Measurements from ENCODE around the gene MYH2.

Gene MYH2

DNA sequence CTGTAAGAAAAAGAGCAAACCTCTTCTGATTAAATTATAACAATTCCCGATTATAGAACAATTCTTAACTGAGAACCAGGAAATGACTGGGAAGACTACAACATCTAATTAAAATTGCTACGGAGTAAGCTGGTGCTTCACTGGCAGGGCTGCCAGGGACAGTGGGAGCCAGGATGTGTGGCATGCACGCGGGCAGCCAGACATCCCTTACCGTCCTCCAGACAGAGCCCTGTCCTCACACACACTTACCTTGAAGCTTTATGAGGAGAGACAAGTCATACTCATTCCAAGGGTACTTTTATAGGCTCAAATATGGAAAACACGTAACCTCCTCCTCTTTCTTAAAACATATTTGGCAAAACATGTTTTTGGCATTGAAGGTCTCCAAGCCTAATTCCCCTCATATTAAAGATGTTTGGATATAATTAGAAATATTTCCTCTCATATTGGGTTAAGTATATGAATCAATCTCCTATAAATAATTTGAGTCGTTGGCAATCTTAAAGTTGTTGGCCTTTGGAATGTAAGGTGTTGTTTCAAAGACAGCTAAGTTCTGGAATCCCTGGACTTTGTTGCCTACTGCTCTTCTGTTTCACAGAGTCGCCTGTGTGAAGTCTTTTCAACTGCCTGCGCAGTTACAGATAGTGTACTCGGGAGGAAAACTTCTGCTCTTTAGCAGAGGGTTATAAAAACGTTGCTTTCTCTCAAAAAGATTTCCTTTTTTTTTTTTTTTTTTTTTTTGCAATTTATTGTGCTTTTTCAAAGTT is 31.0 kb downstream of the MYH2 start, which contains the start of gene MYH1:
TSS of gene MYH1 (minus strand) at position 272 of the 767 bp plus-strand sequence. CDS start 1,900 bp downstream, outside the sequence.
- no peak within 1 kb of the TSS for H3K4me3 ChIP-seq

DNA sequence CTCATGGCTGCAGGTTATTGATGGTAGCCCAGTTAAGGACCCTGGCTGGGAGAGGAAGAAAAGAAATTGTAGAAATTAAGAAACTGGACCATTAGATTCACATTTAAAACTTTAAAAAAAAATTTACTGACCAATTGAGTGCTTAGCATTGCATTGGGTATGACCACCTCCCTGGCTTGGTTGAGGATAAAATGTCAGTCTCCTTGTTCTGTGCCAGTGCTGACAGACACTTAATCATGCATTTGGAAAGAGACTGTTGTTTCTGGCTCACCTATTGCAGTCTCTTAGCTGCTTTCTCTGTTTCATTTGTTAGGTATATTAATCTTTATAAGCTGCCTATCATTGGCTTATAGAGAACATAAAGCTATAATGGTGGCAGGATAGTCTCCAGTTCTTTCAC is 32.8 kb downstream of the MYH2 start:
- Histone ChIP-seq H3K4me3 (no peak overlapping the region), H3K27ac (no peak overlapping the region)

More for the DNA sequence above, 31.0 kb downstream of the MYH2 start, which contains the start of gene MYH1:
- no peak within 1 kb of the TSS for H3K27ac ChIP-seq

DNA sequence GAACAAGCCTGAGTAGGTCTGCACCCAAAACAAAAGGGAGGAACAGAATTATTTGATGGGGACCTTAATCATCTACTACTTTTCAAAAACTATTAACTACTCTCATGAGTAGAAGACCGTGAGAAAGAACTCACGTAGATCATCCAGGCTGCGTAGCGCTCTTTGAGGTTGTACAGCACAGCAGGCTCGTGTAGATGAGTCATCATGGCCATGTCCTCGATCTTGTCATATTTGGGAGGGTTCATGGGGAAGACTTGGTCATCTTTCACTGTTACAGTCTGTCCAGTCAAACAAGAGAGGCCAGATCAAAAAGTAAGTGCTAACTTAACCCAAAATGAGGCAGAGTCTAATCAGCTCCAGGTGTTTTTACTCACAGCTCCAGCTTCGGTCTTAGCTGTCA is 33.4 kb downstream of the MYH2 start:
- no peak overlapping the region for H3K4me3 ChIP-seq
- no peak overlapping the region for H3K27ac ChIP-seq

DNA sequence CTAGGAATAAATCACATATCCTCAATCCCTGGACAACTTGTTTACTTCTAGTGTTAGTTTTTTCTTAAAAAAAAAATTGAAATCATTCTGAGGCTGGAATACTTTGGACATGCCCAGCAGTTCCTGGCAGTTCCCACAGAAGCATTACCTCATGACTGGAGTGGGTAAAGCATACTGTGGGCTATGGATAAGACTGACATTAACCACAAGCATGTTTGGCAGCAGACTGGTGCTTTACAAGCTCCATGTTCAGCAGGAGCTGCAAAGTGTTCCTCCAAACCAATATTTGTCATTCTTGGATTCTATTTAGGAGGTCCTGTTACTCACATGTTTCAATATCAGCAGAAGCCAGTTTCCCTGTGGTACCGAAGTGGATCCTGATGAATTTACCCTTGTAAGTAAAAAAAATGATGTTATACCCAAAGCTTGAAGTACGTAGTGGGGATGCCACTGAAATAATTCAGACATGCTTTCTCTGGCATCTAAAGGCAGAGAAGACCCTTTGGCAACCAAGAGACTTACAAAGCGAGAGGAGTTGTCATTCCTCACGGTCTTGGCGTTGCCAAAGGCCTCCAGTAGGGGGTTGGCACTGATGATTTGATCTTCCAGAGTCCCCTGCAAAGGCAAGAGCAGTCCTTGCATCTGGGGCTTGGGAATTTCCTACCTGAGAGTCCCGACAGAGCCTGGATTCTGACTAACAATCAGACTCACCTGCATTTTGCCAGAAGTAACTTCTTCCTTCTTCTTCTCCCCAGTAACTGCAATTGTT is 36.0 kb downstream of the MYH2 start:
- H3K4me3 ChIP-seq = no peak overlapping the region
- no peak overlapping the region for H3K27ac ChIP-seq

DNA sequence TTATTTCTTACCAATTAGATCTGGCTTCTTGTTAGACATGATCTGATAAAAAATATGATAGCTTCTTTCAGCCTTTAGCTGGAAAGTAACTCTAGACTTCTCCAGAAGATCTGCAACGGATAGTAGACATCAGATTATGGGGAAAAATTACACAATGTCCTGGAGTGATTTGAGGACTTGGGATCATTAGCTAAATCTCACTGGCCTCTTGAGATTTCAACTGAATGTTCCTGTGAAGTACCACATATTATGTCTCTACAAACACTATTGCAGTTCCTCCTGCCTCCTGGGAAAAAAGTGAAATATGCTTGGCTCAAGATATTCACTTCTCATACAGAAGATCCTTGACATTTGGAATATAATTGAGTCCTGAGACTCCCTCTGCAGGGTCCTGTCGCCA is 36.6 kb downstream of the MYH2 start:
- Histone ChIP-seq H3K27ac (peak overlapping the region in 1 of 21 experiments; percentile 2), H3K4me3 (no peak overlapping the region)

DNA sequence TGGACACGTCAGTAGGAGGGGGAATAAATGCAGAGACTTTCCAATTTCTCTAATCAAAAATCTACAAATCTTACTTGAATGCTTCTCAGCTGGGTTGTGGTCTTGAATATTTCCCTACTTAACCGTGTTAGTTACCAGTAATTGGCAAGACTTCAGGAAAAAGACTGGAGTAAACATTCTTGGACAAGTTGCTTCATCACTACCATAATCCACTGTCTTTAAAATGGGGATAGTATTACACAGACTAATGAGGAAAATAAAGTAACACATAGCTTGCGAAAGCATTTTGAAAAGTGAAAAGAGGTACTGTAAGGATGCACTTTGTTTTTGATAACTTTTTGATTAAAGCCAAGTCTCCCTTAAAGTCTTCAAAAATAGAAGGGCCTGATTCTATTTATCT is 49.5 kb downstream of the MYH2 start:
- H3K4me3 ChIP-seq = no peak overlapping the region
- H3K27ac ChIP-seq = no peak overlapping the region

DNA sequence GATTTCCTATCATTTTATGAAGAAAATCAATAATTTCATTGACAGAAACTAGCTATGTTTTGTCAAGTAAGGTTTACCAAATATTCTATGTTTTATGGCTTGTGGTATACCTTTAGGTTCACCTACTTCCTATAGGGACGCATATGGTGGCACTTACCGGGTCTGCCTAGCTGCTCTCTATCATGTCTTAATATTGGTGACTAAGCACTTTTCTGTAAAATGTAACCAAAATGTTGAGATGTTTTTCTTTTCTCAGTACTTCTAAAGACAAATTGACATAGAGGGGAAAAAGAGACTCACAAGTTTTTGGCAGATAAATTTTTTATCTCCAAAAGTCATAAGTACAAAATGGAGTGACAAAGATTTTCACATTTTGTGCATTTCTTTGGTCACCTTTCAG is 57.5 kb downstream of the MYH2 start:
- H3K27ac ChIP-seq = no peak overlapping the region
- no peak overlapping the region for H3K4me3 ChIP-seq

DNA sequence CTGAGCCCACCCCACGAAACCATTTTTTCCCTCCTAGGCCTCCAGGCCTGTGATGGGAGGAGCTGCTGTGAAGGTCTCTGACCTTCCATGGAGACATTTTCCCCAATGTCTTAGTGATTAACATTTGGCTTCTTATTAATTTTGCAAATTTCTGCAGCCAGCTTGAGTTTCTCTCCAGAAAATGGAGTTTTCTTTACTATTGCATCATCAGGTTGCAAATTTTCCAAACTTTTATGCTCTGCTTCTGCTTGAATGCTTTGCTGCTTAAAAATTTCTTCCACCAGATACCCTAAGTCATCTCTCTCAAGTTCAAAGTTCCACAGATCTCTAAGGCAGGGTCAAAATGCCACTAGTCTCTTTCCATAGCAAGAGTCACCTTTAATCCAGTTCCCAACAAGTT is 67.2 kb downstream of the MYH2 start:
- H3K4me3 ChIP-seq = no peak overlapping the region
- H3K27ac ChIP-seq = no peak overlapping the region

DNA sequence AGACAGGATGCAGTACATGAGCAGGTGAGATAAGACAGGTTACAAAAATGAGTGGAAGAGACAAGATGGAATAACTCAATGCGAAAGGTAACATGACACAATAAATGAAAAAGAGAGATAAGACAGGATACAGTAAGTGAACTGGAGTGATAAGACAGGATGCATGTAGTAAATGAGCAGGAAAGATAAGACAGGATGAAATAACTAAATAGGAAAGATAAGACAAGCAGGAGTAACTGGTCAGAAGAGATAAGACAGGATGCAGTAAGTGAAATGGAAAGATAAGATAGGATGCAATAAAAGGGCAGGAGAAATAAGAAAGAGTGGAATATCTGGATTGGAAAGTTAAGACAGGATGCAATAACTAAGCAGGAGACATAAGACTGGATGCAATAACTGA is 71.8 kb downstream of the MYH2 start:
- Histone ChIP-seq H3K27ac (no peak overlapping the region), H3K4me3 (no peak overlapping the region)

DNA sequence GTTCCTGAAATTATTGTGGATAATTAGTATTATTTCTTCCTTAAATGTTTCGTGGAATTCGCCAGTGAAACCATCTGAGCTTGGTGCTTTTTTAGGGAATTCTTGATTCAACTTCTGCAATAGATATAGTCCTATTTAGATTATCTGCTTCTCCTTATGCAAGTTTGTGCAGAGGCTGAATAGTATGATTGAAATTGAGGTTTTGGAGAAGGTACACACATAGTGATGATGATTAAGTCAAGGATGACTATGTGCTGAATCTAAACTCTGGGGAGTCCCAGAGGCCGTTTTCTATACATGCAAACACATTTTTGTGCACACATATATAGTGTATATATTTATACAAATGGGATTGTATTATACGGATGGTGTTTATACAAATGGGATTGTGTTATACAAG is 74.9 kb downstream of the MYH2 start:
- H3K4me3 ChIP-seq = no peak overlapping the region

DNA sequence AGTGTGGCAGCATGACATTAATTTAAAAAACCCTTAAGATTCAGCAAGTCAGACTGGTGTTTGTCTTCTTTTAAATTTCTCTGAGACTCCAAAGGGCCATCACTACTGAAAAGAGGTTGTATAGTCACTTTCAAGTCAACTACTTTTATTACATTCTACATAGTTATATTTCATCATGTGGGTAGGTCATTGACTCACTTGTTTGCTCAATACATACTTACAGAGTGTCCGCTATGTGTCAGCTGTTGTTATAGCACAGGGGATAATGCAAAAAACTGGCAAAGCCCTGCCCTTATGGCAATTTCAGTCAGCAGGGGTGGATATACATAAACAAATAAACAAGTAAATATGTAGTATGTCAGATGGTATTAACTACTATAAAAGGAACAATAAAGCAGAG is 77.6 kb downstream of the MYH2 start:
- no peak overlapping the region for H3K4me3 ChIP-seq
- H3K27ac ChIP-seq = no peak overlapping the region

More for the DNA sequence above, 74.9 kb downstream of the MYH2 start:
- no peak overlapping the region for H3K27ac ChIP-seq

Data from skin epidermis (tissue), 12 donors.